Panc1 (cell line): ENCODE measurements around the gene SLC35F2. TPM values are rescaled to one million over a fixed set of nuclear protein-coding genes. Genes with fewer than 3 reads are reported as not detected.

Source experiments
- ATAC-seq: fragments of 200-7000 bp; cut with Tn5 transposase; 2 replicates; pipeline ENCODE4 v1.9.1; 2020; ENCODE audit warnings: mild to moderate bottlenecking, moderate library complexity
- BruUV-seq: library from RNA; stranded (reverse); fragments of 400-500 nt; replicated peaks from 2 replicates; lab custom pipeline; 2021; lab: Mats Ljungman, UMichigan
- CTCF ChIA-PET: fragments of 300-600 bp; sonication (Branson Sonifier 250); formaldehyde crosslinking; loops from one replicate; lab custom pipeline; 2022; ENCODE audit warnings: antibody characterized with exemption; lab: Charles Lee
- POLR2A ChIA-PET: fragments of 300-600 bp; sonication (Branson Sonifier 250); formaldehyde crosslinking; loops from one replicate; lab custom pipeline; 2022; ENCODE audit warnings: antibody characterized with exemption; lab: Charles Lee
- DNase-seq: peaks from one replicate; pipeline ENCODE4 v3.0.0-alpha.2; 2010; ENCODE audit warnings: low read depth, low spot score
- H3K27ac ChIP-seq: 2 replicates; pipeline ENCODE4 v1.5.1; 2011; ENCODE audit warnings: mild to moderate bottlenecking, low read length, inconsistent platforms
- H3K27me3 ChIP-seq: fragments of 200-500 bp; sonication (Bioruptor generic); 2 replicates; pipeline ENCODE4 v1.6.0; 2014; ENCODE audit warnings: low read length, inconsistent platforms; ENCODE audit not compliant: control insufficient read depth, insufficient read depth
- H3K36me3 ChIP-seq: fragments of 200-500 bp; sonication (Bioruptor generic); 2 replicates; pipeline ENCODE4 v1.5.1; 2014; ENCODE audit warnings: inconsistent platforms, mild to moderate bottlenecking, low read length, moderate library complexity; ENCODE audit not compliant: control insufficient read depth, insufficient read depth
- H3K4me1 ChIP-seq: 2 replicates; pipeline ENCODE4 v1.5.1; 2011; ENCODE audit warnings: inconsistent platforms, mild to moderate bottlenecking, low read length, moderate library complexity; ENCODE audit not compliant: control insufficient read depth, insufficient read depth
- H3K4me3 ChIP-seq, 2 experiments: 2 replicates each; pipeline ENCODE4 v1.5.1; 2011 to 2012; ENCODE audit warnings: low read depth in 2 of 2, low read length in 2 of 2, mild to moderate bottlenecking in 2 of 2, inconsistent platforms in 1 of 2, moderate library complexity in 1 of 2
- H3K9me3 ChIP-seq: fragments of 200-500 bp; sonication (Bioruptor generic); 2 replicates; pipeline ENCODE4 v1.5.1; 2014; ENCODE audit warnings: low read depth, mild to moderate bottlenecking, inconsistent platforms, low read length, moderate library complexity; ENCODE audit not compliant: control insufficient read depth, insufficient read depth
- CTCF ChIP-seq: fragments of 450-650 bp; IDR thresholded peaks from 2 replicates; pipeline ENCODE4 v1.5.1; 2017; ENCODE audit warnings: mild to moderate bottlenecking
- POLR2AphosphoS5 ChIP-seq: IDR thresholded peaks from 2 replicates; pipeline ENCODE4 v1.6.1; 2012; ENCODE audit warnings: mild to moderate bottlenecking, low read depth, low read length, moderate library complexity
- REST ChIP-seq, 2 experiments: IDR thresholded peaks; 2 replicates each; pipeline ENCODE4 v1.6.1; 2011 to 2012; ENCODE audit warnings: low read depth in 2 of 2, control low read depth in 1 of 2, low read length in 1 of 2, mild to moderate bottlenecking in 1 of 2, moderate library complexity in 1 of 2; ENCODE audit not compliant: insufficient read depth in 1 of 2
- SIN3A ChIP-seq: IDR thresholded peaks from 2 replicates; pipeline ENCODE4 v1.6.1; 2012; ENCODE audit warnings: low read depth, mild to moderate bottlenecking, low read length, moderate library complexity, borderline replicate concordance; ENCODE audit not compliant: insufficient read depth
- TCF7L2 ChIP-seq: IDR thresholded peaks from 2 replicates; pipeline ENCODE4 v1.6.1; 2011; ENCODE audit warnings: mild to moderate bottlenecking, low read depth, low read length, inconsistent platforms
- in situ Hi-C: cut with HindIII; loops from 2 replicates; pipeline ENCODE4 v1.10.0; 2016; ENCODE audit warnings: low sequenced_read_pairs, low pct_unique_long_range_greater_than_20kb
- intact Hi-C: fragments of 100-400 bp; cut with micrococcal nuclease; formaldehyde crosslinking; loops from one replicate; pipeline ENCODE4 v1.10.0; 2022; ENCODE audit not compliant: unreplicated experiment
- total RNA-seq: library from RNA; stranded (reverse); gene quantifications from one replicate; pipeline ENCODE4 v1.2.1, GENCODE V29; 2021; ENCODE audit not compliant: unreplicated experiment

Gene SLC35F2
- total RNA-seq, 1 experiment from 2014 or later, result 89.4 TPM

- DNase-seq (no peak), ATAC-seq (no peak)
- no peaks in the 10 kb centered on the region for H3K9me3 ChIP-seq
- H3K4me3 ChIP-seq, result no peak overlapping the region
- no peak for TF ChIP-seq REST (IDR thresholded peaks at IDR 0.05; ENCODE audit: insufficient read depth in 1 of 2, low read depth in 2 of 2, low read length in 1 of 2)
- TF ChIP-seq SIN3A, result no peak
- no peak for TF ChIP-seq CTCF
- TF ChIP-seq POLR2AphosphoS5, result no peak
- no peak for TF ChIP-seq TCF7L2
- no TSS peak for BruUV-seq
- peaks cover 49% of the 10 kb centered on the region for H3K4me1 ChIP-seq
- POLR2A ChIA-PET, result no interaction called here
- in situ Hi-C loops (no loop called here), intact Hi-C loops (no loop called here)
- CTCF ChIA-PET, result interaction anchor here (0.6 to 0.7 kb wide), 2 partner anchors 50 to 98 kb away, joined by 3 to 9 read pairs; no protein-coding TSS in a partner anchor
- H3K36me3 ChIP-seq, result no peaks in the 10 kb centered on the region
- peak overlapping the region; percentile 44 for H3K27ac ChIP-seq
- no peaks in the 10 kb centered on the region for H3K27me3 ChIP-seq
Measured at GRCh38 chr11:107851704-107852310, 6.8 kb downstream of the SLC35F2 start.

- H3K36me3 ChIP-seq, result no peaks in the 10 kb centered on the region
- no peaks in the 10 kb centered on the region for H3K27me3 ChIP-seq
- intact Hi-C loops, result no loop called here
- POLR2A ChIA-PET, result no interaction called here
- DNase-seq (no peak), ATAC-seq (peak; percentile 68)
- TF ChIP-seq CTCF, result no peak
- no peak for TF ChIP-seq POLR2AphosphoS5
- TF ChIP-seq SIN3A, result no peak
- TF ChIP-seq TCF7L2, result no peak
- TF ChIP-seq REST (IDR thresholded peaks at IDR 0.05; ENCODE audit: insufficient read depth in 1 of 2, low read depth in 2 of 2, low read length in 1 of 2), result no peak
- CTCF ChIA-PET, result no interaction called here
- peak overlapping the region; percentile 61 for H3K27ac ChIP-seq
- in situ Hi-C loops, result no loop called here
- H3K9me3 ChIP-seq, result no peaks in the 10 kb centered on the region
- H3K4me3 ChIP-seq, result no peak overlapping the region
- peaks cover 44% of the 10 kb centered on the region for H3K4me1 ChIP-seq
- BruUV-seq, result no TSS peak
Measured at GRCh38 chr11:107849790-107850189, 8.8 kb downstream of the SLC35F2 start.
